Germinal center (tissue), 1 donor: Measurements from ENCODE around the gene GPX6.
A peak's percentile ranks its signal among the peaks of the same experiment; 100 is the strongest.
"Not testable (repeated sequence)": the region's sequence is repeated elsewhere in the genome, so short reads cannot be mapped to it uniquely, and the experiment has no call there.

ENCODE experiments used
- DNase-seq: peaks from one replicate; pipeline ENCODE4 v3.0.0; 2012; ENCODE audit warnings: mixed read lengths, low spot score

The GPX6 gene

GRCh38 chr6:28525496-28526039, 10.0 kb upstream of the GPX6 start, which contains the start of gene GPX5:
GPX5 (plus strand) TSS chr6:28525881; CDS start chr6:28526014, 133 bp downstream.
- DNase-seq: no peak

- DNase-seq: no peak
Measured at GRCh38 chr6:28523241-28523622, 7.6 kb upstream of the GPX6 start.

GRCh38 chr6:28522594-28523240, 7.1 kb upstream of the GPX6 start:
- no peak for DNase-seq

GRCh38 chr6:28517964-28518363, 2.4 kb upstream of the GPX6 start:
- DNase-seq: no peak

- DNase-seq: not testable (repeated sequence)
Measured at GRCh38 chr6:28512387-28512786, 3.2 kb downstream of the GPX6 start.

GRCh38 chr6:28511628-28512300, 3.8 kb downstream of the GPX6 start:
- no peak for DNase-seq

- no peak for DNase-seq
Measured at GRCh38 chr6:28506807-28507475, 8.7 kb downstream of the GPX6 start.

- DNase-seq: no peak
Measured at GRCh38 chr6:28505733-28506132, 9.9 kb downstream of the GPX6 start.

- not testable (repeated sequence) for DNase-seq
Measured at GRCh38 chr6:28502709-28503305, 12.8 kb downstream of the GPX6 start.

GRCh38 chr6:28502136-28502535, 13.5 kb downstream of the GPX6 start:
- DNase-seq: not testable (repeated sequence)

- no peak for DNase-seq
Measured at GRCh38 chr6:28501259-28501658, 14.3 kb downstream of the GPX6 start.

- DNase-seq: no peak
Measured at GRCh38 chr6:28497893-28498292, 17.7 kb downstream of the GPX6 start.

GRCh38 chr6:28497306-28497705, 18.3 kb downstream of the GPX6 start:
- DNase-seq: no peak

- no peak for DNase-seq
Measured at GRCh38 chr6:28496099-28496779, 19.4 kb downstream of the GPX6 start.

- DNase-seq: no peak
Measured at GRCh38 chr6:28491984-28492317, 23.6 kb downstream of the GPX6 start.

- no peak for DNase-seq
Measured at GRCh38 chr6:28490205-28490890, 25.2 kb downstream of the GPX6 start.

GRCh38 chr6:28489366-28490204, 26.0 kb downstream of the GPX6 start:
- peak; percentile 49 for DNase-seq

GRCh38 chr6:28488916-28489365, 26.7 kb downstream of the GPX6 start:
- no peak for DNase-seq

GRCh38 chr6:28486988-28487742, 28.4 kb downstream of the GPX6 start:
- DNase-seq: no peak

- no peak for DNase-seq
Measured at GRCh38 chr6:28486533-28486932, 29.1 kb downstream of the GPX6 start.
